NCI-H1417 treated with DMSO at 0.1 percent for 48 hours (cell line): ENCODE results near the gene MRPL49.
"Not testable (repeated sequence)": the region's sequence is repeated elsewhere in the genome, so short reads cannot be mapped to it uniquely, and the experiment has no call there.

Experiments
- DNase-seq: peaks from one replicate; lab custom pipeline; 2025; lab: John Stamatoyannopoulos, UW

Gene MRPL49

DNA sequence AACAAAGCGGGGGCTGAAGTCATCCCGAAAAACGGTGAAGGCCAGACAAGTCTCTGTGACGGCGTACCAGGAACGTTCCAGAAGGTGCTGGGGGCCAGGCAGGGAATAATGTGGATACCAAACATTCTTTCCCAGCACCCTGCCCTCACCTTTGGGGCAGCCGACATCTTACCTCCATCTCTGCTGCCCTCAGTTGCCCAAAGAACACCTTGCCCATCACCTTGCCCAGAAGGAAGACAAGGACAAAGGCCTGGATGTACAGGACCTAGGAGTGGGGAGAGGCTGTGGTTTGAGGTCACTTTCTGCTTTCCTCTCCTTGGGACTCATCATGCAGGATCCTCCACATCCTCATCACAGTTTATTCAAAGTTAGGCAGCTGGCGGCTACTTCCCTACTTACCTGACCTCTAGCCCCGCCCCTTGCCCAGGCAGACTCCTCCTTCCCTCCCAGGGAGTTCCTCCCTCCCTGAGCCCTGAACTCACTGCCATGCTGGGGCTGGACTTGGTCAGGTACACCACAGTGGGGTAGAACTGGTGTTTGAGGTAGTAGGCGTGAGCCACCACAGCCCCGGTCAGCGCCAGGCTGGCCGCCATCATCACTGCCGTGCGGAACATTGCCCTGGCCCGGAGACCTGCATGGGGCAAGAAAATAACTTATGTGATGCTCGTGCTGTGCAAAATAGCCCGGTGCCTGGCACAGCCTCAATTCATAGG, 11.0 kb downstream of the MRPL49 start:
- no peak for DNase-seq

DNA sequence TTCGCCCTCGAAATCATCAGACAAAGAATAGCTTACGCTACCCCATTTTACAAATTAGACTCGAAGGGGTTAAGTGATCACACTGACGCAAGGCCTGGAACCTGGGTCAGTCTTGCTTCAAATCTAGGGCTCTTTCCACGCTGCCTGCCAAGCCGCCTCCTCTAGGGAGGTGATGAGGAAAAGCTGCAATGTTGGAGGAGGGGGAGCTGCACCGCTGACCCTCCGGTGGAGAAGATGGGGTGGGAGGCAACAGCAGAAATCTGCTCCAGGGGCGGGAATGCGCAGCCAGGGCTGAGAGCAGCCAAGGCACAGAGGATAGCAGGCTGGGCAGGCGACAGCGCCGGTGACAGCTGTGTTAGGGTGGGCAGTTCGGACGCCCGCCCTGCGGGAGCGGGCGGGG, 11.6 kb downstream of the MRPL49 start:
- no peak for DNase-seq

DNA sequence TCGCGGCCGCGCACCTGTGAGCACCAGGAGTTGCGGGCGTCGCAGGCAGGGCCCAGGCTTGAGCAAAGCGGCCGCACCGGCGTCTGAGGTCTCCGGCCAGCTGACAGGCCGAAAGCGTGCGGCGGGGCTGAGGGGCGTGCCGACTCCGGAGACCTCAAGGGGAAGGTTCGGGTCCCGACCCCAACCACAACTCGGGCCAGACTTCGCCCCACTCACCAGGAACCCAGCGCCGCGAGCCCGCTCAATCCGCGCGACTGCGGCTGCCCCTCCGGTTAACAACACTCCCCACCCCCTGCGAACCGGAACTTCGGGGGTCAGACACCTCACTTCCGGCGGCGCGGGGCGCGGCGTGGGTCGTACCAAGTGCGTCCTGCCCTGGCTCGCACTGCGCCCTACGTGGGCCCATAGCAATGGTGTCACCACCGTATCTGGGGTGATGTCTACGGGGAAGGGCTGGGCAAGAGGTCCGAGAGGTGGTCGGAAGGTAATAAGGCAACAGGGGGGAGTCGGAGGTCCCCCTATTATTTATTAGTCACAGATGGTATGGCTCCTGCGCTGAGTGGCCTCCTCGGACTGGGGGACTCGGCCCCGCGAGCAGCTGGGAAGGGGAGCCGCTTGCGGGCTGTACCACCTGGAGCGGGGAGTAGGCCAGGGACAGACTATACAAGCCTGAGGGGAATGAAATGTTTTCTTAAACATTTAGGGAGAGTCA, 12.3 kb downstream of the MRPL49 start, which contains the start of gene SYVN1:
Gene SYVN1 (minus strand): TSS at position 280 of the 712 bp plus-strand sequence. CDS start 918 bp downstream, outside the sequence.
- DNase-seq, result peak; percentile 91

DNA sequence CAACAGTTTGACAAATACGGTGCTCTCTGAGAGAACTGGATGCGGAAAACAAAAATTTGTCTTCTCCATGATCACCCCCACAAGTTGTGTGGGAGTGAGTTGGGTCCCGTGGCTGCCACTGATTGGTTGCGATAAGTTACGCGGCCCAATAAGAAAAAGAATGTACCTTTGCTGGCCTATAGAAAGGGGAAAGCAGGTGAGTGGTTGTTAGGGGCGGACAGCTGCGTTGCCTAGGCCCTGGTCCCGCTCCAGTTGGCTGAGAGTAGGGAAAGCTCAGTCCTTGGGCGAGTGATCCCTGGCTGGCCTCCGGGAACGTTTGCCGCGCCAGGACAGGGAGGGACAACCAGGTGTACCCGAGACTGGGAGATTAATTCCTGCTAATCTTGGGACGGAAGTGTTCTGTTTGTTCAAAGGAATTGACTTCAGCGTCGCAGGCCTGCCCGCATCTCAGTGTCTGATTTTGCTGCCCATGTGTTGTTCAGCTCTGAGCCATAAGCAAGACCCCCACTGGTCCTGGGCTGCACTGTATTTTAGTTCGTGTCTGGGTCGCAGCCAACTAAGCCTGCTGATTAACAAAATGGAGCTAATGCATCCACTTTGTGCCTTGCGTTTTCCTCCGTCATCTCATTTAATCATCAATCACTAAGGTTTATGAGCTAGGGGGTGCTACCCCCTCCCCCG, 13.0 kb downstream of the MRPL49 start:
- peak; percentile 95 for DNase-seq

DNA sequence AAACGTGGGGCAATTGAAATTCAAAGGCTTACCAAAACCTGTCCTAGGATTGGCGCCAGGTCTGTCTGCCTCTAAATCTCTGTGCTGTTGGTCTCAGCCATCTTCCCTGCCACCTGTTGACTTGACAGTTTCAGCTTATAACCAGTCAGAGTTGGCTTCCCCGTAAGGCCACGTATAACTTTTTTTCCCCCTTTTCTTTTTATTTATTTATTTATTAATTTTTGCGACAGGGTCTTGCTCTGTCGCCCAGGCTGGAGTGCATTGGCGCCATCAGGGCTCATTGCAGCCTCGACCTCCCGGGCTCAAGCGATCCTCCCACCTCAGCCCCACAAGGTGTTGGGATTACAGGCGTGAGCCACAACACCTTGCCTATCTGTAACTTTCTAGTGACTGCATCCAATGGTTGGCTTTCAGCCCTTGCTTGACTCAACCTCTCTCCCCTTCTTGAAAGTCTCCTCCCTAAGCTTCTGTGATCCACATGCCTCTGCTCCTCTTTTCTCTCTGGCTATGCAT, 13.6 kb downstream of the MRPL49 start:
- no peak for DNase-seq

DNA sequence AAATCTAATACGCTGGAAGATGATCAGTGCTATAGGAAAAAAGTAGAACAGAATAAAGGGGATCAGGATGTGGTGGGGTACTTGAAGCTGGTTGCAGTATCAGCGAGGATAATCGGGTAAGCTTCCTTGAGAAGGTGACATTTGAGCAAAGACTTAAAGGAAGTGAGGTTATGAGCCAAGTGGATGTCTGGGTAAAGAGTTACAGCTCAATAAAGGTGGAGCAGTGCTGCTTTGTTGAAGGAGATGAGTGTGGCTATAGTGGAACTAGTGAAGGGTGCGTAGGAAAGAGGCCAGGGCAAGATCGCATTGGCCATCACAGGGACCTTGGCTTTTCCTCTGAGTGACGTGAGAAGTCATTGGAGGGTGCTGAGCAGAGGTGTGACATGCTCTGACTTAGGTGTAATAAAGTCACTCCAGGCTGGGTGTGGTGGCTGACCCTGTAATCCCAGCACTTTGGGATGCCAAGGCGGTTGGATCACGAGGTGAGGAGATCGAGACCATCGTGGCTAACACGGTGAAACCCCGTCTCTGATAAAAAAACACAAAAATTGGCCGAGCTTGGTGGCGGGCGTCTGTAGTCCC, 14.5 kb downstream of the MRPL49 start:
- no peak for DNase-seq

DNA sequence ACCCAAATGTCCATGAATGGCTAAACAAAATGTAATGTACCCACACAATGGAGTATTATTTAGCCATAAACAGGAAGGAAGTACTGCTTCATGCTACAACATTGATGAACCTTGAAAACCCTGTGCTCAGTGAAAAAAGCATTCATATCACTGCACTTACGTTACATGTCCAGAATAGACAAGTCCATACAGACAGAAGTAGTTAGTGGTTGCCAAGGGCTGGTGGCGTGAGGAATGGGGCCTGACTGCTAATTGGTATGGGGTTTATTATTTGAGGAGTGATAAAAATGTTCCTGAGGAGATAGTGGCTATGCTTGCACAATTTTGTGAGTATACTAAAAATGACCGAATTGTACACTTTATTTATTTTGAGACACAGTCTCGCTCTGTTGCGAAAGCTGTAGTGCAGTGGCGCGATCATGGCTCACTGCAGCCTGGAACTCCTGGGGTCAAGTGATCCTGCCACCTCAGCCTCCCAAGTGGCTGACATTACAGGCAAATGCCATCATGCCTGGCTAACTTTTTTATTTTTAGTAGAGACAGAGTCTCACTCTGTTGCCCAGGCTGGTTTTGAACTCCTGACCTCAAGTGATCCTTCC, 19.9 kb downstream of the MRPL49 start:
- DNase-seq, result no peak

DNA sequence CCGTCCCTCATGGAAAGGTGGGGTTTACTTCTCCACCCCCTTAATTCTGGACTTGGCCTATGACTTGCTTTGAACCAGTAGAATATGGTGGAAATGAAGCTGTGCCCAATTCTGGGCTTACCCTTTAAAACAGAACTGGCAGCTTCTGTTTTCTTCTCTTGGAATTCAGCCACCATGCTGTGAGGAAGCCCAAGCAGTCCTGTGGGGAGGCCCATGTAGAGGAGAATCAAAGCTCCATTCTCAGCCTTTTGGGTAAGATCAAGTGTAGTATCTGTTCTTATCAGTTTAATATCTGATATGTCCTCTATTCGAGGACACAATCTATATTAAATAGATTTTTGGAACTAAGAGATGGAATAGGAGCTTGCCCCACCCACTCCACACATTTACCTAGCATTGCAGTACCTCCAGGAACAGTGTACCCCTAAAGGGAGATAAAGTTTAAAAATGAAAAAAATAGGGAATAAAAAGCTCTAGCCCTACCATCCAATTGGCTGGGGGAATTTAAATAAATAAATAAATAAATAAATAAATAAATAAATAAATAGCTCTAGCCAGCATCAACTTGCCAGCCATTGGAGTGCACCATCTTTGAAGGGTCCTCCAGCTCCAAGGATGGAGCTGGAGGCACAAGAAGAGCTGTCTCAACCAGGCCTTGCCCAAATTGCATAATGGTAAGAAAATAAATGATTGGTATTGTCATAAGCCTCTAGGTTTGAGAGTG, 25.4 kb downstream of the MRPL49 start:
- no peak for DNase-seq

DNA sequence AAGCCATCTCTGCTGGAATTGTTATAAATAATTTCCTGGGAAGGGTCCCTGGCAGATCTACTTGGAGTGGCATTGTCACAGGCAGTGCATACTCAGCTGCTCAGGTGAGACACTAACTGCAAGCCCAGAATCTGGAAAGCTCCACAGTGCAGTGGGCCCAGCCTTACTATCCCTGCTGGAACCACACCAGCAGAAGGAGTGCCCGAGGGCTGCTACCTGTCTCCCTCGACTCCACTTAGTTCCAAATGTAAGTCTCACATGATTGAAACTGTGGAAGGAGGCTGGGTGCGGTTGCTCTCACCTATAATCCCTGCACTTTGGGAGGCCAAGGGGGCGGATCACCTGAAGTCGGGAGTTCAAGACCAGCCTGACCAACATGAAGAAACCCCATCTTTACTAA, 26.5 kb downstream of the MRPL49 start:
- DNase-seq, result no peak

DNA sequence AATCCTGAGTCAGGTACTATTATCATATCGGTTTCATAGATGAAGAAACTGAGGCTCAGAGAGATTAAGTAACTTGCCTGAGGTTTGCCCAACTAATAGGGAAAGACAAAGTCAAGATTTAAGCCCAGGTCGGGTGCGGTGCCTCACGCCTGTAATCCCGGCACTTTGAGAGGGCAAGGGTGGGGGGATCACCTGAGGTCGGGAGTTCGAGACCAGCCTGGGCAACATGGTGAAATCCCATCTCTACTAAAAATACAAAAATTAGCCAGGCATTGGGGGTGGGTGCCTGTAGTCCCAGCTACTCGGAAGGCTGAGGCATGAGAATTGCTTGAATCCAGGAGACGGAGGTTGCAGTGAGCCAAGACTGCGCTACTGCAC, 28.0 kb downstream of the MRPL49 start:
- not testable (repeated sequence) for DNase-seq

DNA sequence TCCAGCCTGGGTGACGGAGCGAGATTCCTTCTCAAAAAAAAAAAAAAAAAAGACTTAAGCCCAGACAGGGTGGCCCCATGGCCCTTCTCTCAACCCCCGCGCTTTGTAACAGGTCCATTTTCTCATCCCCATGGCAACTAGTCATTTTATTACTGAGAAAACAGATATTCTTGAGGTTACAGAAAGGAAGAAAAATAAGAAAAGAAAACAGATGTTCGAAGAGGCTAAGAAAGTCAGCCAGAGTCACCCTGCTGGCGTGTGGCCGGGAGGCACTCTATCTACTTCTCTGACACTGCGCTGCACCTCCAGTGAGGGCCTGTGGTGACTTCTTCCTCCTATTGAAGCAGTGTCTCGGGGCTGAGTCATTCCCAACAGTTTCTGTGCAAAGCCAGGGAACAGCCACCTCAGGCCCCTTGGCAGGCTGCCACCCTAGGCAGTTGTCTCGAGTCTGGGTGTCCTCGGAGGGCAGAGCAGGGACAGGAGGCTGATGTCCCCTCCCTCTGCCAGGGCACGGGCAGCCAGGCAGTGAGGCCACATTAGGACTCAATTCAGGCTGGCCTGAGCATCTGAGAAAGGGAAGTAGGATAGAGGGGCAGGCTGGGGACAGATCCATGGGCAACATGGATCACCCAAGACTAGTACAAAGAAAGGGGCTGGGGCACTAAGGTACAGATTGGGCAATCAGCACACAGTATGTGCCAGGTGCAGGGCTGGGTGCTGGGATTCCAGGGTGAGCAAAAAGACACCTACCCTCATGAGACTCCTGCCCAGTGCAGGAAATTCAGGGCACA, 28.6 kb downstream of the MRPL49 start:
- DNase-seq, result no peak

DNA sequence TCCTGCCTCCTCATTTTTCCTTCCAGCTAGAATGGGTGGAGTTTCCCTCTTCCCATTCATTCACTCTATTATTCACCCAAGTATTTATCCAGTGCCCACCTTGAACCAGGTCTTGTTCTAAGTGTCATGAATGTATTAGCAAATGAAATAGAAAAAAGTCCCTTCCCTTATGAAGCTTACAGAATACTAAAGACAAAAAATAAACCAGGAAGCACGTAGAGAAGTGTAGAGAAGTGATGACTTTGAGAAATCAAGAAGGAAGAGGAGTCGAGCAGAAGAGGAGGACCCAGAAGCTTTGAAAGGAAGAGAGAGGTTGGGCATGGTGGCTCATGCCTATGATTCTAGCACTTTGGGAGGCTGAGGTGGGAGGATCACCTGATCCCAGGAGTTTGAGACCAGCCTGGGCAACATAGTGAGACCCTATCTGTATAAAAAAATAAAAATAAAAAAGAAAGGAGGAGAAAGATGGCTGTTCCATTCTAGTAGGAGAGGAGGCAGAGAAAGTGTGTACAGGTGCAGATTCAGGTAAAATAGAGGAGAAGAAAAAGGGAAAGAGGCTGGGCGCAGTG, 29.3 kb downstream of the MRPL49 start:
- DNase-seq, result no peak

DNA sequence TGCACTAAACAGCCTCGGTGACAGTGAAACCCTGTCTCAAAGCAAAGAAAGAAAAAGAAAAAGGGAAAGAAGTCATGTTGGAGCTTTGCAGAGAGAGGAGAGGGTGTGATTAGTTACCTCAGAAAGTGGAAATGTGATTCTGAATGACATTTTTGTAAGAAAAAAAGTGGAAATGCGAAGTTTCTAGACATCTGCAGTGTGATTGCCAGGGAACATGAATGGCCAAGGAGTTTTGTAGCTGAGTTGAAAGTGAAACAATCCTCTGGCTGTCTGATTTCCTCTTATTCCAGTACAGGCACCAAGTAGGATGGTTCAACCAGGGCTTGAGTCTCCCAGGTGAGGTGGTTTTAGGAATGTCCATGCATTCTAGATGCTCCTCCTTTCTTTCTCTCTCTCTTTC, 30.0 kb downstream of the MRPL49 start:
- DNase-seq, result no peak

DNA sequence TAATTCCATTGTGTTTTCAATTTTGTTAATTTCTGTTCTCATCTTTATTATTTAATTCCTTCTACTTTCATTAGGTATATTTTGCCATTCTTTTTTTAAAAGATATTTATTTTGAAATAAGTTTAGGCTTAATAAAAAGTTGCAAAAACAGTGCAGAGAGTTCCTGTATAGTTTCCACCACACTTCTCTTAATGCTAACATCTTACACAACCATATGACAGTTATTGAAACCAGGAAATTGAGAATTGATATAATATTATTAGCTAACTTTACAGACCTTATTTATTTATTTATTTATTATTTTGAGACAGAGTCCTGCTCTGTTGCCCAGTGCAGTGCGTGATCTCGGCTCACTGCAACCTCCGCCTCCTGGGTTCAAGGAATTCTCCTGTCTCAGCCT, 34.1 kb downstream of the MRPL49 start:
- DNase-seq, result no peak

DNA sequence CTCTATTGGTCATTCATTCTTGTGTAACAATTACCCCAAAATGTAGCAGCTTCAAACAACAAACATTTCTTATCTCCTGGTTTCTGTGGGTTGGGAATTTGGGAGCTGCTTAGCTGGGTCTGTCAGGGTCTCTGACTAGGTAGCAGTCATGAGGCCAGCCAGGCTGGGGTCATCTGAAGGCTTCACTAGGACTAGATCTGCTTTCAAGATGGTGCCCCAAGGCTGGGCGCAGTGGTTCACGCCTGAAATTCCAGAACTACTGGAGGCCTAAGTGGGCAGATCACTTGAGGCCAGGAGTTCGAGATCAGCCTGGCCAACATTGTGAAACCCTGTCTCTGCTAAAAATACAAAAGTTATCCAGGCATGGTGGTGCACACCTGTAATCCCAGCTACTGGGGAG, 34.8 kb downstream of the MRPL49 start:
- DNase-seq, result no peak

DNA sequence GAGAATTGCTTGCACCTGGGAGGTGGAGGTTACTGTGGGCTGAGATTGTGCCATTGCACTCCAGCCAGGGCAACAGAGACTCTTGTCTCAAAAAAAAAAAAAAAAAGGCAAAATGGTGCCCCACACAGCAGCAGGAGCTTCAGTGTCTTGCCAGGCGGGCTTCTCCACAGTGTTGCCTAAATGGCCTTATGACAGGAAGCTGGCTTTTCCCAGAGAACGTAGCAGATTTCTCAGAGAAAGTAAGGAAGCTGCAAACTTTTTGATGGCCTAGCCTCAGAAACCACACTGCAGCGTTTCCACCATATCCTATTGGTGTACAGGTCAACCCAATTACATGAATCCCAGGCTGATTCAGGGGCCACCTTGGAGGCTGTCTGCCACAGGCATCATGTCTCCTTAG, 35.2 kb downstream of the MRPL49 start:
- DNase-seq, result no peak

DNA sequence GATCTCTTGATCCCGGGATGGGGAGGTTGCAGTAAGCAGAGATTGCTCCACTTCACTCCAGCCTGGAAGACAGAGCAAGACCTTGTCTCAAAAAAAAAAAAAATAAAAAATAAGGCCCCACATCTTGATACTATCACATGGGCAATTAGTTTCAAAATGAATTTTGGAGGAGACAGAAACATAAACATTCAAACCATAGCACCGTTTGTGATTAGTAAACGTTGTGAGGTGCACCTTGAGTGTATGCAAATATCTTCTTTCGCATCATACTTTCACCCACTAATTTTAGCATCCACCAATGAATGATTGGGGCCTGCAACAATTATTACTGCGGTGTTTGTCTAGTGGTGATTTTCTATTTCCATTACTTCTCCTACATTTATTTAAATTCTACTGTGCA, 36.9 kb downstream of the MRPL49 start:
- no peak for DNase-seq

DNA sequence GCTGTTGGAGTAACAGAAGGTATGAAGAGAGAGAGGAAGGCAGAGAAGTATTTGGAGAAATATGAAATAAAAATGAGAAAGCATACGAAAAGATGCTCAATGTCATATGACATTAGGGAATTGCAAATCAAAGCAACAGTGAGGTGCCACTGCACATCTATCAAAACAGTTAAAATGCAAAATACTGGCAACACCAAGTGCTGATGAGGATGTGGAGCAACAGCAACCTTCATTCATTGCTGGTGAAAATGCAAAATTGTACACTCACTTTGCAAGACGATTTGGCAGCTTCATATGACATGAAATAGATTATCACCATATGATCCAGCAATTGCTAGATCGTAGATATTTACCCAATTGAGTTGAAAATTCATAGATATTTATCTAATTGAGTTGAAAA, 38.5 kb downstream of the MRPL49 start:
- no peak for DNase-seq

DNA sequence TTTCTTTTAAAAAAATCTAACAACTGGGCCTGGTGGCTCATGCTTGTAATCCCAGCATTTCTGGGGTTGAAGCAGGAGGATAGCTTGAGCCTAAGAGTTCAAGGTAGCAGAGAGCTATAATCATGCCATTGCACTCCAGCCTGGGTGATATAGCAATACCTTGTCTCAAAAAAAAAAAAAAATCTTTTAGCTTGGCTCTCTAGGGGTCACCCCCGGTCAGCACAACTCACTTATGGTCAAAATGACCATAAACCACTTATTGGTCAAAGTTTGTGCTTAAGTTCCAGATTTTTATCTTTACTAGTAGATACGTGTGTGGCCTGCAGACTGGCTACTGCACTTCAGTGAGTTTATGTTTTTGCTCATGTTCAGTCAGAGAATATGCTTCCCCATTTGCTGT, 41.6 kb downstream of the MRPL49 start:
- DNase-seq, result no peak
